SIG-M5 treated with dmso at 0.1 percent for 504 hours (cell line): ENCODE measurements around the gene DAAM2.

Source experiments
- DNase-seq: peaks from one replicate; lab custom pipeline; 2025; ENCODE audit not compliant: unreplicated experiment; lab: John Stamatoyannopoulos, UW

Gene DAAM2

GRCh38 chr6:39951191-39951590, 159.0 kb downstream of the DAAM2 start:
- no peak for DNase-seq

GRCh38 chr6:39951716-39952115, 159.5 kb downstream of the DAAM2 start:
- DNase-seq: no peak

GRCh38 chr6:39952167-39952566, 160.0 kb downstream of the DAAM2 start:
- no peak for DNase-seq

GRCh38 chr6:39953076-39953618, 161.0 kb downstream of the DAAM2 start:
- DNase-seq: no peak
